Activated T-cell treated with anti-CD3 and anti-CD28 coated beads for 48 hours (primary cell): ENCODE results near the gene SMIM7.
"Not testable (repeated sequence)": the region's sequence is repeated elsewhere in the genome, so short reads cannot be mapped to it uniquely, and the experiment has no call there.

Experiments used
- DNase-seq: peaks from one replicate; pipeline ENCODE4 v3.0.0-alpha.2; 2020; ENCODE audit warnings: low read depth

The SMIM7 gene

DNA sequence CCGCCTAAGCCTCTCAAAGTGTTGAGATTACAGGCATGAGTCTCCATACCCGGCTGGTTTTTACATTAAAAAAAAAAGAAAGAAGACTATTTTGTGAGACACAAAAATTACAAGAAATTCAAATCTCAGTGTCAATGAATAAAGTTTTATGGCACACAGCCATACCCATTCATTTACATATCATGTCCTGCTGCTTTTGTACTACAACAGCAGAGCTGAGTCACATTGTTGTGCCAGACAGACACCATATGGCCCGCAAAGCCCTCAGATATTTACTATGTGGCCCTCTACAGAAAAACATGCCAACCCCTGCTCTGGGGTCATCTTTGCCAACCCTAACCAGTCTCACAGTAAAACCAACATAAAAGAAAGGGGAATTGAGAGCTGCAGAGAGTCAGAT is 5.3 kb downstream of the SMIM7 start:
- no peak for DNase-seq

DNA sequence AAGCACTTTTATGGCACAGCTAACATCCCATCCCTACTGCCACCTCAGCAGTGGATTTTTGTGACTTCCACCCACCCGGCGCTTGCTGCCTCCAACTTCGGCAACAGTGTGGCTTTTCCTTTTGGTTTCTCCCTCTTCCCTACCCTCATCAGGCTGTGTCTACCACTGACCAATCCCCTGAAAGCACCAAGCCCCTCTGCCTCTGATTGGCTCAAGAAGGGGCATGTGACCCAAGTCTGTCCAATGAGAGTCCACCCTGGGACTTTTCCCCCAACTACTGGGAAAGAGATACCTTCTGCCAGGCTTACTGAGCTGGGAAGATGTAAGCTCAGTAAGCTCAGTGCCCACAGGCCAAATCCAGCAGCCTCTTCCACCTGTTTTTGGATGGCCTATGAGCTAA is 5.8 kb downstream of the SMIM7 start:
- no peak for DNase-seq

DNA sequence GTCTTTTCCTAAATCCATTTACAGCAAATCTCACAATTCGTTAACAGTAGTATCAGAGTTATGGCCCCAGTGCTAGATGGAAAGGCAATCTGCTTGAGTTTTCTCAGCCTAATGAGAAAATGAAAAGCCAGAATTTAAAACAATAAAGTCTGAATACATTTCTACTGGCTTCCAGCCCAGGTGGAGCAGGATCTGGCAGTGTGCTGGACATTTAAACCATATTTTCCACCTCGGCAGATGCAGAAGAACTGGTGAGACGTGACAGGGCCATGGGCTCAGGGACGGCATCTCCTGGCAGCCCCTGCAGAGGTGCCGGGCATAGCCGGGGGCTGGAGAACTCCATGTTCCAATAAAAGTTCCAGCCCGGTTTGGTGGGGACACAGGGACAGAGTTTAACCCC is 7.1 kb downstream of the SMIM7 start:
- DNase-seq: no peak

DNA sequence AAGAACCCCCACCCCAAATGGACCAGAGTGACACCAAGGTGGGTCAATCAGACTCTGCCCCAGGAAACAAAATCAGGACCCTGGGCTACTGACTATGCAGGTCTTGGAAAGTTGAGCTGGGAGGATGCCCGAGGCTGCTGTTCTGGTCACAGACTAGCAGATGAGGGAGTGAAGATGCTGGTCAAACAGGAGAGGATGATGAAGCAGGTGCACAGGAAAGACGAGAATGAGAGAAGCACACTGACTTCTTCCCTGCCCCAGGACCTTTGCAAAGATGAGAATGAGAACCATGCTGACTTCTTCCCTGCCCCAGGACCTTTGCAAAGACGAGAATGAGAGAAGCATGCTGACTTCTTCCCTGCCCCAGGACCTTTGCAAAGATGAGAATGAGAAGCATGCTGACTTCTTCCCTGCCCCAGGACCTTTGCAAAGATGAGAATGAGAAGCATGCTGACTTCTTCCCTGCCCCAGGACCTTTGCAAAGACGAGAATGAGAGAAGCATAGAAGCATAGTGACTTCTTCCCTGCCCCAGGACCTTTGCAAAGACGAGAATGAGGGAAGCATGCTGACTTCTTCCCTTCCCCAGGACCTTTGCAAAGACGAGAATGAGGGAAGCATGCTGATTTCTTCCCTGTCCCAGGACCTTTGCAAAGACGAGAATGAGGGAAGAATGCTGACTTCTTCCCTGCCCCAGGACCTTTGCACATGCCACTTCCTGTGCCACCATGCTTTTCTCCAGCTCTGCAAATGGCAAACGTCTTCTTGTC is 8.3 kb downstream of the SMIM7 start:
- DNase-seq: not testable (repeated sequence)

DNA sequence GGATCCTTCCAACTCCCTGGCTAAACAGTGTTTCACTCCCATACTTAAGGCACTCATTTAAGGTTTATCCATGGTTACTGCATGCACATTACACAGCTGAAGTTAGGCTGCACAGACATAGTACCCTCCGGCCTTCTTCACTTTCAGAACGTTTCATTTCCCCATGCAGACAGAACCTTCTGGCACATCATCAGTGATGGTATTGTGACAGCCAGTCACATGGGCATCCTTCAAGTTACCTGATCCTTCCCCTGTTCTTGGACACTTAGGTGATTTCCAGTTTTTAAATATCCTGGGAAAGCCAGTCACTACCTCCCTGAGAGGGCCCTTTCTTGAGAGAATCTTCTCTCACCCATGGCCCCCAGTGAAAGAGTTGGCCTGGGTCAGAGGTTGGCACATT is 9.1 kb downstream of the SMIM7 start:
- no peak for DNase-seq

DNA sequence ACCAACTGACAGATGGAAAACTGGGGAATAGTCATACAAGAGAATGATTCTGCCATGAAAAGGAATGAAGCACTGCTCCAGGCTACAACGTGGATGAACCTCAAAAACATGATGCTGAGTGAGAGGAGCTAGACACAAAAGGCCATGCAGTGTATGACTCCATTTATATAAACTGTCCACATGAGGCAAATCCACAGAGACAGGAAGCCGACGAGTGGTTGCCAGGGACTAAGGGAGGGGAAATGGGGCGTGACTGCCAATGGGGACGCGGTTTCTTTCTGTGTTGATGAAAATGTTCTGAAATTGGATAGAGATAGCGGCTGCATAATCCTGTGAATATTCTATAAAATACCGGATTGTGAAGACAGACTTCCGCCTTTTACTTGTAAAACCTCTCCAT is 10.2 kb downstream of the SMIM7 start:
- no peak for DNase-seq

DNA sequence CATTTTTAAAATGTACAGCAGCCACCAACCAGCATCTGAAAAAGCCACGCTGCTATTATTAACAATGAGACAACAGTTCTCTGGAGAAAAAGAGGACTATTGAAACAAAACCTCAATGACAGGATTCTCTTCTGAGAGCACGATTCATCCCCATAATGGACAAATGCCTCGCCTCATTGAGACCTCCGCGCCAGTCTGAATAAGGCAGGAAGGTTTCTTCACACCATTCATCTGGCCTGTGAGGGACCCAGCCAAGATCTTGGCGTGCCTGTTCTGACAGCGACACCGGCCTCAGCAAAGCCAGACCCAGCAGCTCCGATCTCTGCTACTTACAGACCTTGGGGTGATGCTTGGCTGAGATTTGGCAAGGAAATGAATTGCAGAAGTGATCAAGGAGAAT is 14.8 kb downstream of the SMIM7 start:
- no peak for DNase-seq

DNA sequence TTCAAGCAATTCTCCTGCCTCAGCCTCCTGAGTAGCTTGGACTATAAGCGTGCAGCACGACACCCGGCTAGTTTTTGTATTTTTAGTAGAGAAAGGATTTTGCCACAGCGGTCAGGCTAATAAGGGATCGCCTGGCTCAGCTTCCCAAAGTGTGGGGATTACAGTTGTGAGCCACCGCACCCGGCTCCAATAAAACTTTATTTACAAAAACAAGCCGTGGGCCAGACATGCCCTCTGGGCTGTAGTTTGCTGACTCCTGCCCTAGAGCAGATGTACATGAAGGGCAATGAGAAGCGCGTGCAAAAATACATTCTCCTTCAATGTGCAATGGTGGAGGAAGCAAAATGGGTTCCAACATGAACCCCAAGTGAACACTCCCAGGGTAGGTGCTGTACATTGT is 18.2 kb downstream of the SMIM7 start:
- DNase-seq: no peak

DNA sequence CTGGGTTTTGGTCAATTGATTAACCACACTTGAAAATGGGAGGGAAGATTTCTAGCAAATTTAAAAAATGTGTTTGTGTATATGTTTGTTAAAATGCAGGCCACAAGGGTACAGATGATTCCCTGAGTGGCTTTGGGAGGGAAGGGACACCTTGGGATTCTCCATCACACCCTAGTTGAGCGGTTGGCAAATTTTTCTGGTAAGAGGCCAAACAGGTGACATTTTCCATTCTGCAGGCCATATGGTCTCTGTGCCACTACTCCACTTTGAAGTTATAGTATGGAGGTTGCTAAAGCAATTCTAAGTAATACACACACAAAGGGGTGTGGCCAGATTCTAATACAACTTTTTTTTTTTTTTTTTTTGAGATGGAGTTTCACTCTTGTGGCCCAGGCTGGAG is 19.0 kb downstream of the SMIM7 start:
- no peak for DNase-seq

DNA sequence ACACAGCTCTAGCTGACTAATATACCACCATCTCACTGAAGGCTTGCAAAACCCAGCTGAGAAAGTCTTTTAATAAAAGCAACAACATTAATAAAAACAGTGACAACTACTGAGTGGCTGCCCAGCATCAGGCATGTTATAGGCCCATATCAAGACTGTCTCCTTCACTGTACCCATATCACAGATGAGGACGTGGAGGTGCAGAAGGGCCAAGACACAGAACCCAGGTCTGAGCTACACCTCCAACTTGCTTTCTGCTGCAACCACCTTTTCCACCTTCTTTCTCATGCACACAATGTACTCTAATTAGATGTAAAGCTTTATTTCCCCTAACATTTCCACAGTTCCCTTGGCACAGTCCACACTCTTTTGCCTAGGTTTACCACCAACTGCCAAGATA is 21.3 kb downstream of the SMIM7 start:
- DNase-seq: no peak

DNA sequence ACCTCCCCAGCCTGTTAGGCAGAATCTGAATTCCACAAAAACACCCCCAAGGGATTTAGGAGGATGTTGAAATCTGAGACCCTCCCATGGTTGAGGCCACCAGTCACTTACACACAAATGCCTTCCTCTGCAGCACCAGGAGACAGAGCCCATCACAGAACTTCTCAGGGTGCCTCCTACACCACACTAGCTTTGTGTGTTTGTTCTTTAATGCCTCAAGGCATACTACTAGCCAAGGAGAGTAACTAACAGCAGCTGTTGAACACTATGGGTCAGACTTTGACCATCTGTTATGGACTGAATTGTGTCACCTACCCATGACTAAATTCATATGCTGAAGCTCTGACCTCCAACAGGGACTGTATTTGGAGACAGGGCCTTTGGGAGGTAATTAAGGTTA is 22.4 kb downstream of the SMIM7 start:
- DNase-seq: no peak

DNA sequence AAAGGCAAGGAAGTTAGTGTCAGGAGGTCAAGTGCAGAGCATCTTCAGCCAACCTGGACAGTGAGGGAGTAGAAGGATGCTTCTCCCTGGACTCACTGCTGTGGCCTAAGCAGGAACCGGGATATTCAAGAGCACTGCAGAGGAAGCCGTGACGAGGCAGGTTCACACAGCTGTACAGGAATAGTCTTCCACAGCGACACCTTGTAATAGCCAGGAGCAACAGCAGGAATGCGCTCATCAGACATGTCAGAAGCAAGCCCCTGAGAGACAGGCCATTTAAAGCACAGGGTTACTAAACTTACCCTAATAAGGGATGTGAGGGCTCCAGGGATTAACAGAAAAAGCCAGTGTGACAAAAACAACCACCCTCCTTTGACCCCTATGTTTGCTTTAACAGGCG is 28.5 kb downstream of the SMIM7 start:
- DNase-seq: no peak

DNA sequence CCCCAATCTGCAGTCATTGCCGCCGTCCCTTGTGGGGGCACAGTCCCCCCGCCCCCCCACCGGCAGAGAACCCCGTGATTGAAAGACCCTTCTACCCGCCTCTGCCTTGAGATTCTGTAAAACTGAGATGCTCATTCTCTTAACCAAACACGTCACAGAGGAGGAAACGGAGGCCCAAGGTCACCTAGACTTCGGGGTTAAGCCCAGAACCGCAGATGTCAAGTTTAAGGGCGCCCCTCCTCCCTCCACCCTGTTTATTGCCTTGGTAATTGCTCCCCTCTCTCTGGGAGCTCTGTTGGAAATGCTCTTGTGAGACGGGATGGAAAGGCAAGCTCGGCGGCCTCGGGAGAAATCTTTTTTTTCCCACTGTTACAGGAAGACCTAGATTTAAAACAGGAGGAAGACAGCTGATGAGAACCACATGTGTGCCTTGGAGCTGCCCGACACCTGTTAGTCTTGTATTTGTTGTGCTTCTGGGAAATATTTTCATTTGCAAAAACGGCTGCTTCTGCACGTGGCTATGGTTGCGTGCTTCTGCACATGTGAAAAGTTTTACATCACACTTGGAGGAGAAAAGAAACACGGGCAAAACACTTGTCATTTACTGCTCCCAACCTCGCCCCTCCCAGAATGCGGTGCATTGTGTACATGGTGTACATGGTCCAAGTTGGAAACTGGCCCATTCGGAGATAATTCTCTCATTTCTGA is 30.8 kb downstream of the SMIM7 start:
- DNase-seq: no peak

DNA sequence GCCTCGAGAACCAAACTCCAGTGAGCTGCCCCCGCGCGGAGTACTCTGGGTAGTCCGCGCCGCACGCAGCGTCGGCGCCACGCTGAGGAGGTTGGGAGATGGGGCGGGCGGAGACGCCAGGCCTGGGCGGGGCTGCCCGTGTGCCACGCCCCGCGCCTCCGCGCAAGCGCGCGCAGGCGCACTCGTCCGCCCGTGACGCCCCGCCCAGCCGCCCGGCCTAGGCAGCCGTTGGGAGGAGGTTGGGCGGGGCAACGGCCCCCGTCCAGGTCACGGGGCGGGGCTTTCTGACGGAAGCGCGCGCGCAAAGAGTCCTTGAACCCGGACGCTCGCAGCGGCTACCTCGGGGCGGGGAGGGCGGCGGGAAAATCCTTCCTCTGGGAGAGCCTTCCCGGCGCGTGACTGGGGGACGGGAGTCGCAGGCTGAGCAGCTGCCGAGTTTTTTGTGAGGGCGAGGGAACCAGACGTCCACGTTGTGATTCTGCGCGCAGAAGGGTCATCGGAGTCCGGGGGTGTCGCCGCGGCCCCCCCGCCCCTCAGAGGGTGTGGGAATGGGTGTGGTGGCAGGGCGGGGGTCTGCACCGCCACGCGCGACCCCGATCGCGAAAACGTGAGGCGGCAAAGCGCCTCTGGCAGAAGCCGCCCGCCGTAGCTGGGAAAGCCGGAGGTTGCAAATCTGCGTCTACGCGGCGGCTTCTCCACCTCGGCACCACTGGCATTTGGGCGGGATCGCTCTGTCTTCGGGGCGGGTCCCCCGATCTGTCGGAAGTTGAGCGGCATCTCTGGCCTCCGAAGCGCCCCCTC is 31.6 kb downstream of the SMIM7 start, which contains the start of gene MED26:
MED26 (minus strand) TSS at position 22 of the 801 bp plus-strand sequence. CDS start 261 bp downstream, outside the sequence.
- DNase-seq: peak; percentile 96

DNA sequence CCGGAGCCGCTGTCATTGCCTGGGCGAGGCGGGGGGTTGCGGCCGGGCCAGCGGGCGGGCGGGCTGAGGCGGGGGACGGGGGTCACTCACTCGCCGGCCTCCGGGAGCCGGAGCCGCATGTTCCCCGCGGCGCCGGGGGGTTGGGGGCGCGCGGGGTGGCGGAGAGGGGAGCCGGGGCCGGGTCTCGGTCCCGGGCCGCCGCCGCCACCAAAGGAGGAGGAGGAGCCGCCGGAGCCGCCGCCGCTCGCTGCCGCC is 32.1 kb downstream of the SMIM7 start:
- DNase-seq: no peak

DNA sequence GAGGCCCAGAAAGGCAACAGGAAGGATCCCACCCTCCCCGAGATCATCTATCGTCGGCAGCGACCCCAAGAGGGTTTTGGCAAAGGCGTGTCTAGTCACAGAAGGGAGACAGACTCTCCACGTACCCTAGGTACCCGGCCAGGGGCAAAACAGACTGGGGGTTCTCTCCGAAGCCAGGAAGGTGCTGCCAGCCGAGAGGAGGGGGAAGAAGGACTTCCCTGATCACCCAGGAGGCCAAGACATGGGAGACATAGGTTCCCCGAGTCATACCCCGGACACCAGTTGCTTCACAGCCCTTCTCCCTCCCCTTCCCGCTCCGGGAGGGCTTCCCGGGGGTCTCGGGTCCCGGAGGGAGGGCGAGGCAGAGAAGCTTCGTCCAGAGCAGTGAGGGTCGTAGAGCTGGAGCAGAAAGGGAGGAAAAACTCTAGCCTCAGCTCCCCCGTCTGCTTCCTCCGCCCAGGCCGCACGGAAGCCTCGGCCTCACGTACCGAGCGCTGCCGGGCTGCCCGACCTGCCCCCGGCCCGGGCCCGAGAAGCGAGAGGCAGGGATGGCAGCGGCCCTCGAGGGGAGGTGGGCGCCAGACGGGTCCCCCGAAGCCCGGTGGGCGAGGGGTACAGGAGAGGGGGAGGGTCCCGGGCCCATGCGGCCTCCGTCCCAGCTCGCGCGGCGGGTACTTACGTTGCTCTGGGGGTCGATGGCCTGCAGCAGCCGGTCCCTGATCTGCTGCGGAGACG is 32.6 kb downstream of the SMIM7 start:
- no peak for DNase-seq

DNA sequence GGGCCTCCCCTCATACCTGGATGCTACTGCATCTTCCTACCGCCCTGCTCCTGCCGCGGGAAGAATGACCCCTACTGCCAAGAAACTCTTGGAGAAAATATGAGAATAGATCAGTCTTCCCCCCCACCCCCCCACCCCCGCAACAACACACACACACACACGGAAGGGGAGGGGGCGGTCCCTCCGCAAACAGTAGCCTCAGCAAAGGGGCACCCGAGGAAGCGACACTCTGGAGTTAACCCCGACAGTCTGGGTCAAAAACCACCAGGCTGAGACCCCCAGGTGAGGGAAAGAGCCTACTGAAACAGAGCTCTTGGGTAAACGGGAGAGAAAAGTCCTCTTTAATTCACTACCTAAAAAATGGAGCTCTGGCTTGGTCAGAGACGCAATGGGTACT is 33.1 kb downstream of the SMIM7 start:
- no peak for DNase-seq

DNA sequence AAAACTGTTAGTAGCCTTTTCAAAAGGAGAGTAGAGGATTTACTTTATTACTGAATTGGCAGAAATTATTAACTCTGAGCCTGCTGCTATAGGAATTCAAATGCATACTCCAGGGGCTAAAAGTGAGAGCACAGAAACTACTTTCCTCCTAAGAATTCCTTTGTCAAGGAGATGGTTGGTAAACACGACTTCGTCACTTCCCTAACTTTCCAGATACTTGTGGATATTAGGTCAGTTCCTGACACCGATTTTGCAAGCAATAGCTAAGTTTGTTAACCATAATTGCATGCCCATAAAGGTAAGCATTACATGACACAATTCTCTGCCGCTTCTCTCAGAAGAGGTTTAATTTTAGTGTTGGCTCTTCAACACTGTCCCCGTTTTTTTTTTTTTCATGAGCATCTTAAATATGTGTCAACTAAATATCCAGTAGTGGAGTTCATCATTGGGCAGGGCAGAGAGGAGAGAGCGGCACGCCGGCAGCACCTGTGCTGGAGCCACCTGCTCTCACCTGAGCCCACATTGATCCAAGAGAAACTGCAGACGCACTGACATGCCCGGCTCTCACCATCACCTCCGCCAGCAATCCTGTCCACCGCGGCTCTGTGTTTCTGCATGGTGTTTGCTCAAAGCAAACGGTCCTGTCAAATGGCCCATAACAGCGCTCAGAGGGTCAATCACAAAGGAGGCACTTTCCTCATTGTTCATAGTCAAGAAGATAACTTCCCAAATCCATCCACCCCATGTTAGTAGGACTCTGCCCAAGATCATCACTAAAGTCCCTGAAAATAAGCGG is 34.6 kb downstream of the SMIM7 start:
- DNase-seq: no peak

DNA sequence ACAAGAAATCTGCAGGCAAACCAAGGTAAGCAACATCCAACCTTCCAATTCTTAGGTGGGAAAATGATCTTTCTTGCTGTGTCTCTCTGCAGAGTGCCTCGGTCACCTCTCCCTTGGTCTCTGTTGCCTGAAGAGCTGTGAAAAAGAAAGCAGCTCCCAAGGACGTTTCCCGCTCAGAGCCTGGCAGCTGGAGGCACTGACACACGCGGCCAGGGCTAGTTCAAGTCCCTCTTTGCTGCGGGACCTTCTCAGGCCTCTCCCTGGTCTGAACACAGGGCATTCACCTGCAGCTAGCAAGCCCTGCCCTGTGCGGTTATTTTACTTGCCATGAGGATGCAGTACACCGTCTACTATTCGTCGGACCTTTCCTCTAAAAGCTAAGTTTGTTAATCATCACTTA is 35.7 kb downstream of the SMIM7 start:
- DNase-seq: no peak

DNA sequence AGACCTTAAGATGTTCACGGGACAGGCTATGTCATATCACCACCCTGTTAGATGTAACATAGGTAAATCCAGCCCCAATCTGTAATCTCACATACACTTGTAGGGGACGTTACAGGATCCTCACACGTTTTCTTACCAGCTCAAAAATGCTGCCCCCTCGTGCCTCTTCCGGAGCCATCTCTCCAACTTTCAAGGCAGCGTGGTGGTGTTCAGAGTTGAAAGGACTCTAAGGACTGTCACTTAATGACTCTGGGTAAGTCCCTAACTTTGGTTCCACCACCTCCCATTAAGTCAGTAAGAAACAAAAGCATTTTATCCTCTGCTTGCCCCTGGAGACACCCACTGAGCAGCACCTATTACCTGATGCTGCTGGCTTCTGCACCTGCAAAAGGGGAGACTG is 36.4 kb downstream of the SMIM7 start:
- DNase-seq: no peak

DNA sequence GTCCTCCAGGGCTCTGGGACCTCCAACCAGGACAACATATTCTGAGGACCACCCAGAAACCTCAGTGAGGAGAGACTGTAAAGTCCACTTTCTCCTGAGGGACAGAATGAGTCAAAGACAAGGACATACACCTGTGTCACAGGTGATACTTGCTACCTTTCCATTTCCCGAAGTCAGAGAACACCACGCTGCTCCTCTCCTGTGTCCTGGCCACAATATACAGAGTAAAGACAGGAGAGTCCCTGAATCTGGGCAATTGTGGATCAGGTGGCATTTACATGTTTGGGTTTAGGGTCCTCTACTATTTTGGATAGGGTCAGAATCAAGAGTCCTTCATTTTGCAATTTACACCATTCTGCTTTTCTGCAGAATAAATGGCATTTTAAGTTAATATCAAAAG is 36.9 kb downstream of the SMIM7 start:
- DNase-seq: no peak
